HG02588 (cell line): ENCODE measurements around the gene FTCD.
"Not testable (repeated sequence)": the region's sequence is repeated elsewhere in the genome, so short reads cannot be mapped to it uniquely, and the experiment has no call there.

ENCODE experiments used
- ATAC-seq: cut with Tn5 transposase; IDR thresholded peaks from one replicate; pipeline ENCODE4 v1.9.1; 2021; ENCODE audit warnings: mild to moderate bottlenecking, moderate library complexity; ENCODE audit not compliant: unreplicated experiment

Gene FTCD

DNA sequence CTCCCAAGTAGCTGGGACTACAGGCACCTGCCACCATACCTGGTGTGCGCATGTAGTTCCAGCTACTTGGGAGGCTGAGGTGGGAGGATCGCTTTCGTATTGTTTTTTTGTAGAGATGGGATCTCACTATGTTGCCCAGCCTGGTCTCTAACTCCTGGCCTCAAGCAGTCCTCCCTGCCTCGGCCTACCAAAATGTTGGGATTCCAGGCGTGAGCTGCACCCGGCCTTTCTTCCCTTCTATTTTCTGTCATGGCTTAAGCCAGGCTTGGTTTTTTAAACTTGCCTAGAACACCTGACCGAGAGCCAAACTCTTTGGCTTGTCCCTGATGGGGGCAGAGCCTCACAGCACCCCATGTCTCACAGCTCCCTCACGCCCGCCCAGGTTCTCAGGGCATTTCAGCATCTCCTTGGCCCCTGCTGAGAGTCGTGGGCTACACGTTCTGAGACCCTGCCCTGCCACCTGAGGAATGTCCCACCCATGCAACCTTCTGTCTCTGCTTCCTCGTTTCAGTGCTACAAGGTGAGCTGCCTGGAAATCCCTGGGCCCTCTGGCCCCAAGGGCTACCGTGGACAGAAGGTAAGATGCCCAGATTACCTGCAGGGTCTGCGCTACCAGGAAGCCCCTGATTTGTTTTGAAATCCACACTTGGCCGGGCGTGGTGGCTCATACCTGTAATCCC, 41.7 kb downstream of the FTCD start:
- ATAC-seq: no peak

DNA sequence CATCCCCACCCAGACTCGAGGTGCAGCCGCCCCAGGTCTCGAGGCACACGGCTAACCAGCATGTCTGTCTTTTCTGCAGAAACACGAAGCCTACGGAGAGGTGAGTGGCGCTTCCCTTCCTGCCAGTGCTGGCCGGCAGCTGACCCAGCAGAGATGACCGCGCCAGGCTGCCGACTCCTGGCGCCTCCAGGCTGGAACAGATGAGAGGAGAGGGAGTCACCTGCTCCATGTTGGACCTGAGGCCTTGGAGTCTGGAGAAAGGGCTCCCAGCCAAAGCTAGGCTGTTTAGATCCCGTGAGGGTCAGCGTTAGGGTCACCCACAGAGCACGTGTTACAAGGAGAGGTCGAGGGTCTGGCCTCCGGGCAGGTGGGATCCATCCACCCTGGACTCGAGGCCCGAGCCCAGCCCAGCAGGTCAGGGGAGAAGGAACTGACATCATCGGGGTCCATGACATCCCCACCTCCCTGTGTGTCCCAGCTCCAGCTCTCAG, 42.6 kb downstream of the FTCD start:
- no peak for ATAC-seq

- ATAC-seq: no peak
These were observed 43.3 kb downstream of the FTCD start for GRCh38 chr21:46111857-46112724.

DNA sequence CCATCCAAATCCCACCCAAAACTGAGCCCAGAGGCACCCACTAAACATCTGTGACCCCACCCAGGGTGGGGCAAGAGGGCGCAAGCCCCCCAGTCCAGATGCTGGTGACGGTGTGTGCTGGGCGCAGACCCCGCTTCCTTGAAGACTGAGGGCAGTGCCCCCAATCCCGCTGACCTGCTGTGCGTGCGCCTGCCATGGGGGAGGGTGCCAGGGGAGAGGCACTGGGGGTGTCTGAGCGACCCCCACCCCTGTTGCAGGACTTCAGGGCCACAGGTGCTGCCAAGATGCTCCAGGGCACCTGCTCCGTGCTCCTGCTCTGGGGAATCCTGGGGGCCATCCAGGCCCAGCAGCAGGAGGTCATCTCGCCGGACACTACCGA, 44.2 kb downstream of the FTCD start:
- no peak for ATAC-seq

DNA sequence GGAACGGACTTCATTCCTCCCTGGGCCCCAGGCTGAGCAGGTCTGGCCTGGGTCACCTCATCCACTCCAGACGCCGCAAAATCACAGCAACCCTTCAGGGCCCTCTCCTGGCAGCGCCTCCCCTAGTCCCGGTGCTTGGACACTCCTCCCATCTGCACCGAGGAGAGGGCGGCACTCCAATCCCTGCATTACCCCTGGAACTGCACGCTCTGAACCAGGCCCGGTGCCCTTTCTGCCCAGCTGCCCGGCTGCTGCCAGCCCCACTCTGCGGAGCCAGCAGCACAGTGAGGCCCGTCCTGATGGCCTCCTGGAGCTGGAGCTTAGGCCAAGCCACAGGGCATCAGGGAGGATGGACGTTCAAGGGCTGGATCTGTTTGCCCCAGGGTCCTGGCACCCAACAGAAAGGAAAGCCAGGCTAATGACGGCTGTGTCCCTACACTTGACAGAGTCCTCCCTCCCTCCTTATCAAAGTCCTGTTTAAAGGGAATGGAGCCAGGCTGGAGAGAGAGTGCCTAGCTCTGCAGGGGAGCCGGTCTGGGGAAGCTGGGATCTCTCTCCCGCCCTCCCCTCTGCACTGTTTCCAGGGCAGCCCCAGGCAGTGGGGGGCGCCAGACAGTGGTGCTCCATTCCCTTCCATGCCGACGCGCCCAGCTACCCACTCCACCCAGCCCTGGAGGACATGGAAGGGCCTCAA, 44.7 kb downstream of the FTCD start:
- no peak for ATAC-seq

DNA sequence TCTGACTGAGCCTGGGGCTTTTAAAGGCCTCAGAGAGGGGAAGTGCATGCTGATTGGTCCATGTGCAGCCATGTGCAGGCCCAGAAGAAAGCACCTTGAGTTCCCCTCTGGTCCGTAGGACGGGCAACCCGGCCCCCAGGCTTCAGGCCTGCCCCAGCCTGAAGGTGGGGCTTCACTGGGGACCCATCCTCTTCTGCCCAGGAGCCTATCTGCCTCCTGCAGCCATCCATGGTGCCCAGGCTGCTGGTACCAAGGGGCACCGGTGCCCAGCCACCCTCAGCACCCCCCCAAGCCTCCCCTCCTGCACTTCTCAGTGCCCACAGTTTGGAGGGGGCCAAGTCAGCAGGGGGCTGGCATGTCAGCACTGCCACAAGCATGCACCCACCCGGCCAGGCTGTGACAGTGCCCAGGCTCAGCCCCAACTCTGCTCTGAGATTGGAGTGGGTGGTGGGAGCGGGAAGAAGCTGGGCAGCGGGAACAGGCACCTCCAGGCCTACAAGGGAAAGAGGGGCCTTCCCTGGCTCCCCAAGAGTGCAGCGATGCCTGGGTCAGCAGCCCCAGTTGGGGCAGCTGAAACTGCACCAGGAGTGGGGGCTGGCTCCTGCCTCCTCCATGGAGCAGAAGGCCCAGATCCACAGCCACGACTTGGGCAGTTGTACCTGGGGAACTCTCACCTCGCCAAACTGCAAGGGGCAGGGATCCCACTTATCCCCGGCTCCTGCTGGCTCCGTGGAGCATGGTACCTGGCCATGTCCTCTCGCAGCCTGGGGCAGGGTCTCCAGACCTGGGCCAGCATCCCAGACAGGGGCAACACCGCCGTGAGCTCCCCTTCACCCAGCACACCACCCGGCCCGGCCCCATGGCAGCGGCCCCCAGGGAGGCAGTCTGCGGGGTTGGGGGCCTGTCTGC, 45.8 kb downstream of the FTCD start:
- ATAC-seq: no peak

DNA sequence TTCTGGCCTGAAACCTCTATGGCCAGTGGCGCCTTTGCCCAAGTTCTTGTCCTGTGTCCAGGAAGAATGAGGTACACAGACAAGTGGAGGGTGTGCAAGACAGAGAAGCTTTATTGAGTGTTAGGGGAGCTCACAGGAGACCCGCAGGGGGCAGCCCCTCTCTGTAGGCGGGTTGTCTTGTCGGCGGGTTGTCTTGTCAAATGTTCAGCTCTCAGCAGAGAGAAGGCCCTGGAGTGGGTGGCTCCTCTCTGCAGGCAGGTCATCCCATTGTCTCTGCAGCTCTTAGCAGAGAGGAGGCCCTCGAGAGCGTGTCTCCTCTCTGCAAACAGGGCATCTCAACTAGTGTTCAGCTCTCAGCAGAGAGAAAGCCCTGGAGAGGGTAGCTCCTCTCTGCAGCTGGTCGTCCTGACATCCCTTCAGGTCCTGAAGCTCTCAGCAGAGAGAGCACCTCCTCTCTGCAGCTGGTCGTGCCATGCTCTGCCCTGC, 46.5 kb downstream of the FTCD start:
- no peak for ATAC-seq

- not testable (repeated sequence) for ATAC-seq
These were observed 48.0 kb downstream of the FTCD start for GRCh38 chr21:46107376-46107775.

- ATAC-seq: no peak
These were observed 51.3 kb downstream of the FTCD start for GRCh38 chr21:46104104-46104503.

GRCh38 chr21:46100906-46101305, 54.5 kb downstream of the FTCD start:
- no peak for ATAC-seq

- no peak for ATAC-seq
These were observed 55.0 kb downstream of the FTCD start for GRCh38 chr21:46100426-46100825.

DNA sequence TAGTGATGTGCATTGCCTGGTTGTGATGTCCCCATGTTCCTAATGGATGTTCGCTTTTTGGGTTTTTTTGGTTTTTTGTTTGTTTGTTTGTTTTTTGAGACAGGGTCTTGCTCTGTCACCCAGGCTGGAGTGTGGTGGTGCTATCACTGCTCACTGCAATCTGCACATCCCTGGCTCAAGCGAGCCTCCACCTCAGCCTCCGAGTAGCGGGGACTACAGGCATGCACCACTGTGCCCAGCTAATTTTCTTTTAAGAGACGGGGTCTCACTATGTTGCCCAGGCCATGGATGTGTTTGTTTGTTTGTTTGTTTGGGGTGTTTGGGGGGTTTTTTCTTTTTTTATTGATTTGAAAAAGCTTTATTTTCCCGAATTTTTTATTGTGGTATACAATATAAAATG, 55.4 kb downstream of the FTCD start:
- no peak for ATAC-seq

GRCh38 chr21:46099476-46099875, 55.9 kb downstream of the FTCD start:
- no peak for ATAC-seq

DNA sequence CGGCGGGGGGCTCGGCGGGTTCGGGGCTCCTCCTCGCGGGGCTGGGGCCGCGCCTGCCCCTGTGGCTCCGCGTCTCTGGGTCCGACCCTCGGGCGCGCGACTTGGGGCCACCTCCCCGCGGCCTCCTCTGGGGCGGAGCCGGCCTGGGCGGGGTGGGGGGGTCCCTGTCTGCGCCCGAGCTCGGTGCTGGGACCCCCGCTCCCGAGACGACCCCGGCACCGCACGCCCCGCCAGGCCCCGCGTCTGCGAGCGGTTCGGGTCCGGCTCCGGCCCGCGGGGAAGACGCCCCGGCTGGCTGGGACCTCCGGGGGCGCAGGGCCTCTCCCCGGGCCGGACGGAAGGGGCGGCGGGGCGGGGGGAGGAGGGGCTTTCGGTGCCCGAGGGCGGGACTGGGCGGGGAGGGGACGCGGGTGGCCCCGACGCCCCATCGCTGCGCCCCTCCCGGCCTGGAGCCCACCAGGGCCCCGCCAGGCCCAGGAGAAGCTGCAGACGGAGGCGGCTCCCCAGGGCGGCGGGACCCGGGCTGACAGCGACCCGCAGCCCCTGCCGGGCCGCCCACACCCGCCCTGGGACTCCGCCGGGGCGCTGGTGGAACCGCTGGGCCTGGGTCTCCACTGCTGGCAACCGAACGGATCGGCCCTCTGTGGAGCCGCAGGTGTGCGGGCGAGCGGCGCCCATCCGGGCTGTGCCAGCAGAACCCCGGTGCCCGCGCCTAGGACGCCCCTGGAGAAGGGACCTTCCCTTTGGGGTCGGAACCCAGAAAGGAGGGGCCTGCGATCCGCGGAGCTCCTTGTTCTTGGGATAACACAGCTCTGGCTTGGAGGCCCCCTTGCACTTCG, 56.9 kb downstream of the FTCD start:
- no peak for ATAC-seq

GRCh38 chr21:46097336-46098293, 57.8 kb downstream of the FTCD start, which contains the start of gene COL6A2:
COL6A2 (plus strand) TSS chr21:46098112.
- no peak for ATAC-seq

DNA sequence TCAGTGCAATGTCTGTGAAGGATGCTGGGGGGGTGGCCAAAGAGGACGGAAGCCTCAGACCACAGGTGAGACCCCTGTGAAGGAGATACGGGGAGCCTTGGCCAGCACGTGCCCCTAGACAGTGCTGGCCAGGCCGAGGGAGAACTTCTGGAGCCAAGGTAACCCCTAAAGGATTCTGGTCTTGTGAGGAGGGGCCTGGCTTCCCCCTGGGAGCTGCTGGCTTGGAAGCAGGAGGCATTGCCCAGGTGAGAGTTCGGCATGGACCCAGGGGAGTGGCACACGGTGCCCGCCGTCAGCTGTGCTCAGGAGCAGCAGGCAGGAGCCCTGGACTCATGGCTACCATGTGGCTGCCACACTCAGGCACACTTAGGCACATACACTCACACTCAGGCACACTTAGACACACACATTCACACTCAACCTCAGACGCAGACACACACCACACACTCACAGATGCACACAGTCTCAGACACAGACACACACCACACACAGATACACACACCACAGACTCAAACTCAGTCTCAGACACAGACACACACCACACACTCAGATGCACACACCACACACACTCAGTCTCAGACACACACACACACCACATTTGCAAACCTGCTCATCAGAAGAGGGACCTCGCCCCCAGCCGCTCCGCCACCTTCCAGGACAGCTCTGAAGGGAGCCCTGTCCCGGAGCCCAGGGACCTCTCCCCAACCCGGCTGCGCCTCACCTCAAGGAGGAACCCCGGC, 58.6 kb downstream of the FTCD start:
- no peak for ATAC-seq

DNA sequence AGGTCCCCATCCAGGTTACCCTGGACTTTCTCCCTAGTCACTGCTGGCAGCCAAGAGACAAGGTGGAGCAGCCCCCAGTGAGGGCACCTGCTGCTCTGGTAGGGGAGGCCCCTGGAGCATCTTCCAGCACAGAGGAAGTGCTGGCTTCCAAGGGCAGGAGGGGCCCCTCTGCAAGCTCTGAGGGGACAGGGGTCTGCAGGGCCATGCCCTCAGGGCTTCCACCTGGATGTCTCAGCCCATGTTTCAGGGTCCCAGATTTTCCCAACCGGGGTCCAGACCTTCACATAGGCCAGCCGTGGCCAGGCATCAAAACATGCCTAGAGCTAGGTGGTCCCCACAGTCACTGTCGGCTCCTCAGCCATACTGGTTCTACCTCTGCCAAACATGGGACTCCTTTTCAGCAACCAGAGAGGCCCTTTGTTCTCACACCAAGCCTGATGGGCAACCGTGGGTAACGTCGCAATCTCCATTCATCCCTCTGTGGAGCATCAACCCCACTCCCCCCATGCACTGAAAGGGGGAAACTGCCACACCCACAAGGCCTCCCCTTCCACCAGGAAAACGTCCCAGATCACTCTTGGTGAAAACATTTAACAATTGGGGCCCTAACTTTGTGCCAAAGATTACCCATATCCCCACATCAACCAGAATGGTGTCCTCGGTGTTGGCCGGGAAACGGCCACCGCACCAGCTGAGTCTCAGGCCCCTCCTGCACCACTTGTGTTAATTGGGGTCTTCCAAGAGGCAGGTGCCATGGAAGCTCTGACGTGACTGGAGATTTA, 59.4 kb downstream of the FTCD start:
- ATAC-seq: no peak
